NCI-H2107 treated with DMSO at 0.1 percent for 48 hours (cell line): ENCODE data around the gene MSTO1.
"Not testable (repeated sequence)": the region's sequence is repeated elsewhere in the genome, so short reads cannot be mapped to it uniquely, and the experiment has no call there.

Experiments used
- DNase-seq: peaks from one replicate; lab custom pipeline; 2025; ENCODE audit not compliant: unreplicated experiment; lab: John Stamatoyannopoulos, UW

The MSTO1 gene

DNA sequence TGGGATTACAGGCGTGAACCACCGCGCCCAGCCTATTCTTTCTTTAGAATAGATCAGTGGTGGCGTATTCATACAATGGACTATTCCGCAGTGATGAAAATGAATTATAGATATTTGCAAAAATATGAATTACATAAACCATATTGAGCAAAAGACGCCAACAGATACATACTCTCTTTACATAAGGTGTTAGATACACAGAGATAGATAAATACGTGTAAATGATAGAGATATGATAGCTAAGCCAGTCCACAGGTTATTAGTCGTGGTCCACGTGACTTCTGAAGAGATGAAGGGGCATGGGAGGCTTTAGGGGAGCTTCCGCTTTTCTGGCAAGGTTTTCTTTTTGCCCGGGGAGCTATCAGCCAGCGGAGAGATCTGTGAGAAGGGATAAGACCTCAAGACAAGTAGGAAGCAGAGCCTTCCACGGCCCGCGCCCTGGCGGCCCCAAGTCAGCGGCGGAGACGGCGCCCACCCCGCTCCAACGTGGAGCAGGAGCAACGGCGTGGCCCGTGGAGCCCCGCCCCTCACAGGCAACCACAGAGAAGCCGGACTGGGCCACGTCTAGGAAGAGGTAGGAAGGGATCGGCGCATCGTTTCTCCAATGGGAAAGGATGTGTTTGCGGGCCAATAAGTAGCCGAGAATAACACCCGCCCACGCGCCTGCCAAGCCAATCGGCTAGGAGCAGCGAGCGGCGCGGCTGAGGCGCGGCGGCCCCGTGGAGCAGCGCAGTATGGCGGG lies at the start of gene MSTO1:
TSS of gene MSTO1 (plus strand) at position 704 of the 742 bp plus-strand sequence. CDS start at position 735, 31 bp downstream.
- DNase-seq = peak; percentile 98

GRCh38 chr1:155561779-155562580 lies 48.0 kb upstream of the MSTO1 start:
- DNase-seq = not testable (repeated sequence)

- DNase-seq = peak; percentile 72
Observed at GRCh38 chr1:155562581-155563376, 47.2 kb upstream of the MSTO1 start, which contains the start of gene ASH1L. ASH1L (minus strand) TSS chr1:155562803; CDS start chr1:155521519, 41,284 bp downstream.

- peak; percentile 50 for DNase-seq
Observed at GRCh38 chr1:155563377-155564022, 46.5 kb upstream of the MSTO1 start.

- DNase-seq = no peak
Observed at GRCh38 chr1:155569988-155570592, 39.9 kb upstream of the MSTO1 start.

- no peak for DNase-seq
Observed at GRCh38 chr1:155570593-155570990, 39.4 kb upstream of the MSTO1 start.

DNA sequence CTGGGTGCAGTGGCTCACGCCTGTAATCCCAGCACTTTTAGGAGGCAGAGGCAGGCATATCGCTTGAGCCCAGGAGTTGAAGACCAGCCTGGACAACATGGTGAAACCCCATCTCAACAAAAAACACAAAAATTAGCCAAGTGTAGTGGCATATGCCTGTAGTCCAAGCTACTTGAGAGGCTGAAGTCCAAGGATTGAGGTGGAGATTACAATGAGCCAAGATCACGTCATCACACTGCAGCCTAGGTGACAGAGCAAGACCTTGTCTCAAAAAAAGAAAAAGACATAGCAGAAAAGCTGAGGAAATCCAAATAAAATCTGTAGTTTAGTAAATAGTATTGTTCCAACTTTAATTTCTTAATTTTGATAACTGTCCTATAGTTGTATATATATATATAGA lies 35.9 kb upstream of the MSTO1 start:
- DNase-seq = no peak

DNA sequence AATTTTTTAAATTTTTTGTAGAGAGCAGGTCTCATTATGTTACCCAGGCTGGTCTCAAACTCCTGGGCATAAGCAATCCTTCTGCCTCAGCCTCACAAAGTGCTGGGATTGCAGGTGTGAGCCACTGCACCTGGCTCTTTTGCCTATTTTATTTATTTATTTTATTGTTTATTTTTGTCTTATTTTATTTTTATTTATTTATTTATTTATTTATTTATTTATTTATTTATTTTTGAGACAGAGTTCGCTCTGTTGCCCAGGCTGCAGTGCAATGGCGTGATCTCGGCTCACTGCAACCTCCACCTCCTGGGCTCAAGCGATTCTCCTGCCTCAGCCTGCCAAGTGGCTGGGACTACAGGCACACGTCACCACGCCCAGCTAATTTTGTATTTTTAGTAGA lies 34.4 kb upstream of the MSTO1 start:
- not testable (repeated sequence) for DNase-seq

- DNase-seq = not testable (repeated sequence)
Observed at GRCh38 chr1:155583846-155584245, 26.2 kb upstream of the MSTO1 start.

DNA sequence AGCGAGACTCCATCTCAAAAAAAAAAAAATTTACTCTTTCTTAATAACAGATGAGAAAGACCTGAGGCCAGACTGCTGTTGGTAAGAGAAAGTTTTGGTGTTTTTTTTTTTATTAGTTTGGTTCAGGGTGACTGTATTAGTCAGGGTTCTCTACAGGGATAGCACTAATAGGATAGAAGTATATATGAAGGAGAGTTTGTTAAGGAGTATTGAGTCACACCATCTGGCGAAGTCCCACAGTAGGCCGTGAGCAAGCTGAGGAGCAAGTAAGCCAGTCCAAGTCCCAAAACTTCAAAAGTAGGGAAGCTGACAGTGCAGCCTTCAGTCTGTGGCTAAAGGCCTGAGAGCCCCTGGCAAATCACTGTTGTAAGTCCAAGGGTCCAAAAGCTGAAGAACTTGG lies 20.7 kb upstream of the MSTO1 start:
- DNase-seq = not testable (repeated sequence)

GRCh38 chr1:155590516-155591247 lies 19.3 kb upstream of the MSTO1 start:
- not testable (repeated sequence) for DNase-seq

DNA sequence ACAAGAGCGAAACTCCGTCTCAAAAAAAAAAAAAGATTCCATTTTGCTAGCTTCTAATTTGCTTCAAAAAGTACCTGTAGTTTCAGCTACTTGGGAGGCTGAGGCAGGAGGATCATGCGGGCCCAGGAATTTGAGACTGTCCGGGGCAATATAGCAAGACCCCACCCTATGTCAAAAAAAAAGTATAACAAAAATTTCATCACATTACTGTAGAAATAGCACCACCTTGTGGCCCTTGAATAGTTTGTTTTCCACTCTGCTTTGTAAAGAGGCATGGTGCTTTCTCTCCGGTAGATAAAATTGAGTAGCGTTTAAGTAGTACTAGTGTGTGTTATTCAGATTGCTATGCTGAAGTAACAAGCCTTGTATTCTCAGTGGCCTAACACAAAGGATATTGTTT lies 18.2 kb upstream of the MSTO1 start:
- peak; percentile 81 for DNase-seq

DNA sequence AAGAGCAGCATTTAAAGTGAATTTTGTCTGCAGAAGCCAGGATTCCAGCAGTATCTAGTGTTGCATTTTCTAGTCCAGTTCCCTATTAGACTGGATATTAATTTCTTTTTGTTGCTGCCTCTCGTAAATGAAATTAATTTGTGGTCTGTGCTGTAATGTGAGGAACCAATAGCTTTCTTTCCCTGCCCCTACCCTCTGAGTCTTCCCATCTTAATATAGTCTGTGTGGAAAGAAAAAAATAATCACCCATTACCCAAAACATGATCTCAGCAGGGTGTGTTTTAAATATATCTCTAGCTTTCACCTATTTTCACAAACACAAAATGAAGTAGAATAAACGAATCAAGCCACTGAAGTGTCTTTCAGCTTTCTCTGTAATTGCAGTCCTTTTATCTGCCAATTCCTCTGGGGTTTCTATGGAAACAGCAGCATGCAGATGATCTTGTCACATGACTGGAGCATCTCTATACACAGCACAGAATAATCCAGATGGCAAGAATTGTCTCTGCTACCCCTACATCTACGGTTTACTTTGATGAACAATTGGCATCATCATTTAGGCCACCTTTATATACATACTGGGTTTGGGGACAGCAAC lies 14.0 kb upstream of the MSTO1 start:
- not testable (repeated sequence) for DNase-seq

GRCh38 chr1:155596864-155597263 lies 13.2 kb upstream of the MSTO1 start:
- no peak for DNase-seq

GRCh38 chr1:155598842-155599331 lies 11.1 kb upstream of the MSTO1 start:
- no peak for DNase-seq

DNA sequence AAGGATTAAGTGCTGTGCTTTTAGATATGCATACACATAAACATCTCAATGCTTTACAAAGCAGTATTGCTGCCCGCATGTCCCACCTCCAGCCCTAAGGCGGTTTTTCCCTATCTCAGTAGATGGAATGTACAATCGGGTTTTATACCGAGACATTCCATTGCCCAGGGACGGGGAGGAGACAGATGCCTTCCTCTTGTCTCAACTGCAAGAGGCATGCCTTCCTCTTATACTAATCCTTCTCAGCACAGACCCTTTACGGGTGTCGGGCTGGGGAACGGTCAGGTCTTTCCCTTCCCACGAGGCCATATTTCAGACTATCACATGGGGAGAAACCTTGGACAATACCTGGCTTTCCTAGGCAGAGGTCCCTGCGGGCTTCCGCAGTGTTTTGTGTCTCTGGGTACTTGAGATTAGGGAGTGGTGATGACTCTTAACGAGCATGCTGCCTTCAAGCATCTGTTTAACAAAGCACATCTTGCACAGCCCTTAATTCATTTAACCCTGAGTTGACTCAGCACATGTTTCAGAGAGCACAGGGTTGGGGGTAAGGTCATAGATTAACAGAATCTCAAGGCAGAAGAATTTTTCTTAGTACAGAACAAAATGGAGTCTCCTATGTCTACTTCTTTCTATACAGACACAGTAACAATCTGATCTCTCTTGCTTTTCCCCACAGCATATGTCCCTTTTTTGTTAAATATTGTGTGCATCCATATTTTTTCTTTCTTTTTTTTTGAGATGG lies 10.0 kb upstream of the MSTO1 start:
- not testable (repeated sequence) for DNase-seq

DNA sequence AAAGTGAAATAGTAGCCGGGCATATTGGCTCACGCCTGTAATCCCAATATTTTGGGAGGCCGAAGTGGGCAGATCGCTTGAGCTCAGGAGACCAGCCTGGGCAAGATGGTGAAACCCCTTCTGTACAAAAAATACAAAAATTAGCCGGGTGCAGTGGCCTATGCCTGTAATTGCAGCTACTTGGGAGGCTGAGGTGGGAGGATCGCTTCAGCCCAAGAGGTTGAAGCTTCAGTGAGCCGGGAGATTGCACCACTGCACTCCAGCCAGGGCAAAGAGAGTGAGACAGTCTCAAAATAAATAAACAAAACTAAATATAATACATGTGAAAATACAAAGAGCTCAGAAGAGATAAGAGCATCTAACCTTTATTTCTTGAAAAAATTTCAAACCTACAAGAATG lies 2.3 kb upstream of the MSTO1 start:
- no peak for DNase-seq

DNA sequence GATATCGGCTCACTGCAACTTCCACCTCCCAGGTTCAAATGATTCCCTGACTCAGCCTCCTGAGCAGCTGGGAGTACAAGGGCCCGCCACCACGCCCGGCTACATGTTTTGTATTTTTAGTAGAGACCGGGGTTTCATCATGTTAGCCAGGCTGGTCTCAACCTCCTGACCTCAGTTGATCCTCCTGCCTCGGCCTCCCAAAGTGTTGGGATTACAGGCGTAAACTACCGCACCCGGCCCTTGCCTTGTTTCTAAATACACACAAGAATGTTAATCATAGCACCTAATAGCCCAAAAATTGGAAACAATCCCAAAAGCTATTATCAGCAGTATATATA lies 1.2 kb upstream of the MSTO1 start:
- no peak for DNase-seq

DNA sequence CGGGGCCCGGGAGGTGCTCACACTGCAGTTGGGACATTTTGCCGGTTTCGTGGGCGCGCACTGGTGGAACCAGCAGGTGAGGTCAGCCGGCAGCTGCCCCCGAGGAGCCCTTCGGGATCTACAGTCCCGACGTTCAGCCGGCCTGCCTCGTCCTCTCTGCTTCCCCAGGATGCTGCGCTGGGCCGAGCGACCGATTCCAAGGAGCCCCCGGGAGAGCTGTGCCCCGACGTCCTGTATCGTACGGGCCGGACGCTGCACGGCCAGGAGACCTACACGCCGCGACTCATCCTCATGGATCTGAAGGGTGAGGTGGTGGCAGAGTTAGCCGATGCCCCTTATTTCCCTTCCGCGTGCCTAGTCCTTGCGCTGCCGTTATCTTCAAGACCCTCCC lies 234 bp downstream of the MSTO1 start:
- not testable (repeated sequence) for DNase-seq
